Endothelial cell of umbilical vein (primary cell): ENCODE measurements around the gene IRF9. TPM values are rescaled to one million over a fixed set of nuclear protein-coding genes. Genes with fewer than 3 reads are reported as not detected.

Experiments used
- BruUV-seq: library from RNA; stranded (reverse); fragments of 400-500 nt; replicated peaks from 2 replicates; lab custom pipeline; 2021; lab: Mats Ljungman, UMichigan
- CTCF ChIA-PET: fragments of 300-600, 350-600 bp; sonication (Branson Sonifier 250); formaldehyde crosslinking; loops from one replicate; lab custom pipeline; 2021; ENCODE audit warnings: antibody characterized with exemption, inconsistent platforms; lab: Charles Lee
- POLR2A ChIA-PET: fragments of 300-600, 350-600 bp; sonication (Branson Sonifier 250); formaldehyde crosslinking; loops from one replicate; lab custom pipeline; 2021; ENCODE audit warnings: antibody characterized with exemption, inconsistent platforms; lab: Charles Lee
- DNase-seq: peaks from one replicate; pipeline ENCODE4 v3.0.0-alpha.2; 2011; ENCODE audit warnings: low read depth, low spot score
- FAIRE-seq: peaks from 2 replicates; lab custom pipeline; 2011; peaks lifted over from hg19 to GRCh38; lab: Jason Lieb, UNC
- H2AFZ ChIP-seq: 2 replicates; pipeline ENCODE4 v1.6.0; 2012; ENCODE audit warnings: low read depth, low read length, control low read depth, inconsistent platforms
- H3K27ac ChIP-seq: 2 replicates; pipeline ENCODE4 v1.5.1; 2011; ENCODE audit warnings: low read depth, mild to moderate bottlenecking, control low read depth, low read length, moderate library complexity; ENCODE audit not compliant: insufficient read depth
- H3K27me3 ChIP-seq, 2 experiments: 2 replicates each; pipeline versions ENCODE4 v1.6.0 to v1.6.1; 2011; ENCODE audit warnings: low read length in 2 of 2, mixed read lengths in 1 of 2; ENCODE audit not compliant: control insufficient read depth in 2 of 2, insufficient read depth in 2 of 2
- H3K36me3 ChIP-seq, 2 experiments: 2 replicates in 1 of 2; 3 replicates in 1 of 2; pipeline ENCODE4 v1.5.1; 2011; ENCODE audit warnings: low read length in 2 of 2, mild to moderate bottlenecking in 1 of 2, moderate library complexity in 1 of 2; ENCODE audit not compliant: control insufficient read depth in 2 of 2, insufficient read depth in 2 of 2; ENCODE audit errors: extremely low read depth in 1 of 2
- H3K4me1 ChIP-seq: 3 replicates; pipeline ENCODE4 v1.5.1; 2011; ENCODE audit warnings: mild to moderate bottlenecking, low read length; ENCODE audit not compliant: control insufficient read depth, insufficient read depth; ENCODE audit errors: extremely low read depth
- H3K4me2 ChIP-seq: 2 replicates; pipeline ENCODE4 v1.6.1; 2011; ENCODE audit warnings: low read length, control low read depth, mixed read lengths; ENCODE audit not compliant: insufficient read depth
- H3K4me3 ChIP-seq, 3 experiments: fragments of 200-600 bp in 1 of 3; sonication (generic), shearing (Covaris generic) in 1 of 3; replicated peaks in 1 of 3; 2 replicates each; pipeline ENCODE4 v1.5.1; 2011 to 2016; ENCODE audit warnings: control low read depth in 3 of 3, low read length in 3 of 3, mild to moderate bottlenecking in 2 of 3, inconsistent platforms in 1 of 3, low read depth in 1 of 3, moderate library complexity in 1 of 3; ENCODE audit not compliant: insufficient read depth in 1 of 3
- H3K79me2 ChIP-seq: 2 replicates; pipeline ENCODE4 v1.6.0; 2012; ENCODE audit warnings: low read length, inconsistent platforms; ENCODE audit not compliant: control insufficient read depth, insufficient read depth
- H3K9ac ChIP-seq: replicated peaks from 2 replicates; pipeline ENCODE3; 2011; ENCODE audit warnings: low read length, control low read depth; ENCODE audit not compliant: insufficient read depth; ENCODE audit errors: extremely low read depth
- H3K9me1 ChIP-seq: replicated peaks from 3 replicates; pipeline ENCODE4 v1.6.0; 2011; ENCODE audit warnings: mild to moderate bottlenecking, low read length; ENCODE audit not compliant: control insufficient read depth, insufficient read depth; ENCODE audit errors: extremely low read depth
- H3K9me3 ChIP-seq: replicated peaks from 2 replicates; pipeline ENCODE4 v1.5.1; 2012; ENCODE audit warnings: low read length, inconsistent platforms; ENCODE audit not compliant: control insufficient read depth, insufficient read depth
- H4K20me1 ChIP-seq: replicated peaks from 2 replicates; pipeline ENCODE3; 2011; ENCODE audit warnings: mild to moderate bottlenecking, low read length; ENCODE audit not compliant: control insufficient read depth, insufficient read depth; ENCODE audit errors: extremely low read depth
- CTCF ChIP-seq, 2 donors: IDR thresholded peaks; 1 replicate in 1 of 2; 2 replicates in 1 of 2; pipeline ENCODE4 v1.5.1; 2011; ENCODE audit warnings: low read length in 2 of 2, mild to moderate bottlenecking in 2 of 2, moderate library complexity in 2 of 2, control low read depth in 1 of 2, inconsistent platforms in 1 of 2, low read depth in 1 of 2; ENCODE audit not compliant: insufficient read depth in 1 of 2; ENCODE audit errors: extremely low read depth in 1 of 2
- EZH2 ChIP-seq: IDR thresholded peaks from 2 replicates; pipeline ENCODE4 v1.6.1; 2012; ENCODE audit warnings: borderline replicate concordance, low read depth, mild to moderate bottlenecking, moderate library complexity, low read length, inconsistent platforms; ENCODE audit not compliant: severe bottlenecking
- FOS ChIP-seq: IDR thresholded peaks from 2 replicates; pipeline ENCODE4 v1.6.1; 2011; ENCODE audit warnings: mild to moderate bottlenecking, low read length, moderate library complexity, borderline replicate concordance; ENCODE audit not compliant: insufficient read depth
- GATA2 ChIP-seq: IDR thresholded peaks from 2 replicates; pipeline ENCODE4 v1.7.0; 2011; ENCODE audit warnings: low read depth, mild to moderate bottlenecking, moderate library complexity, mixed read lengths, low read length; ENCODE audit not compliant: insufficient read length, insufficient read depth
- JUN ChIP-seq: IDR thresholded peaks from 2 replicates; pipeline ENCODE4 v1.6.1; 2011; ENCODE audit warnings: borderline replicate concordance, low read depth; ENCODE audit not compliant: insufficient read length, insufficient read depth
- MYC ChIP-seq: IDR thresholded peaks from one replicate; pipeline ENCODE4 v1.6.1; 2011; ENCODE audit warnings: mild to moderate bottlenecking, low read depth, low read length
- POLR2A ChIP-seq: IDR thresholded peaks from 2 replicates; pipeline ENCODE4 v1.6.1; 2012; ENCODE audit warnings: low read depth, mild to moderate bottlenecking, control low read depth, low read length
- POLR2AphosphoS5 ChIP-seq: IDR thresholded peaks from 2 replicates; pipeline ENCODE4 v1.6.1; 2012; ENCODE audit warnings: low read depth, mild to moderate bottlenecking, control low read depth, low read length, moderate library complexity; ENCODE audit not compliant: insufficient read depth
- dilution Hi-C: fragments of 300-500 bp; cut with MboI; formaldehyde crosslinking; loops from one replicate; pipeline ENCODE4 v1.15.0; 2019; ENCODE audit warnings: low sequenced_read_pairs; ENCODE audit not compliant: extremely low pct_ligation_motif_present
- intact Hi-C: fragments of 100-400 bp; cut with micrococcal nuclease; formaldehyde crosslinking; loops from one replicate; pipeline ENCODE4 v1.10.0; 2022
- polyA plus RNA-seq, 4 experiments: library from polyadenylated mRNA; depleted of rRNA in 3 of 4; stranded (reverse) in 3 of 4; unstranded in 1 of 4; fragments of >200 nt; gene quantifications; 2 replicates each; pipeline versions ENCODE4 v1.2.1 to v1.2.3, GENCODE V29; 2011 to 2012; ENCODE audit warnings: missing spikeins in 1 of 4
- total RNA-seq: library from RNA; stranded (reverse); gene quantifications from 2 replicates; pipeline ENCODE4 v1.2.3, GENCODE V29; 2021
- TF ChIP-seq, protein P1 (sequence below): IDR thresholded peaks from 2 replicates; pipeline ENCODE4 v1.6.1; 2011; ENCODE audit not compliant: insufficient read depth, insufficient read length

IRF9 gene
- total and polyA plus RNA-seq, 2 donors (not counting 3 experiments of a cell fraction or from before 2014, with no cell fraction given): 44.6 to 46.1 TPM

DNA sequence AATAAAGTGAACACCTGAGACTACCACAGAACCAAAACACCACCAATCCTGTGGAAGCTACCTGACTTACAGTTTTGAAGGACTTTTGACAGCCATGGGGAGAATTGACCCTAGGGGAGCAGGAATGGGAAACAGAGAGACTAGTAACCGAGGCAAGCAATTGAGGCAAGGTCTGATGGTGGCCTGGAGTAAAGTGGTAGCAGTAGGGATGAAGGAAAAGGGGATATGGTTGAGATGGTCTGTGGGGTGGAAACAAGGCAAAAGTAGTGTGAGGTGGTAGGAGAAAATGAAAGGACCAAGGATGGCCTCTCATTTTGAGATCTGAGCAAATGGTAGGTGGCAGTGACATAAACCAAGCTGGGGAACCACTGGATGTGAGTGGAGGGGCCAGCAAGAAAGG lies 4.2 kb upstream of the IRF9 start:
- Histone ChIP-seq H3K27me3 (no peaks in the 10 kb centered on the region), H3K9me3 (no peaks in the 10 kb centered on the region), H3K9ac (no peak overlapping the region), H3K9me1 (no peaks in the 10 kb centered on the region), H3K4me3 (no peak overlapping the region), H3K4me1 (peaks cover 10% of the 10 kb centered on the region), H4K20me1 (no peaks in the 10 kb centered on the region), H3K4me2 (no peak overlapping the region), H3K36me3 (peaks cover 25 to 42% of the 10 kb centered on the region in 2 experiments), H3K27ac (no peak overlapping the region), H3K79me2 (peaks cover 2% of the 10 kb centered on the region), H2AFZ (no peak overlapping the region)
- BruUV-seq: no TSS peak
- ChIA-PET CTCF (interaction anchor here (1.4 kb wide), 1 partner anchor 11 kb away, joined by 3 read pairs; the partner anchor contains the start of gene PSME2), POLR2A (no interaction called here)
- dilution Hi-C loops (no loop called here), intact Hi-C loops (no loop called here)
- FAIRE-seq (no peak), DNase-seq (no peak)
- no peak for TF ChIP-seq MYC

- Histone ChIP-seq H3K9me3 (no peaks in the 10 kb centered on the region), H3K27ac (no peak overlapping the region), H3K9me1 (no peaks in the 10 kb centered on the region), H3K4me2 (no peak overlapping the region), H3K79me2 (peaks cover 5% of the 10 kb centered on the region), H4K20me1 (no peaks in the 10 kb centered on the region), H3K27me3 (no peaks in the 10 kb centered on the region), H3K4me3 (no peak overlapping the region), H3K9ac (no peak overlapping the region), H2AFZ (no peak overlapping the region), H3K36me3 (peaks cover 25 to 41% of the 10 kb centered on the region in 2 experiments), H3K4me1 (peaks cover 15% of the 10 kb centered on the region)
- ChIA-PET POLR2A (no interaction called here), CTCF (interaction anchor here (1.4 kb wide), 1 partner anchor 11 kb away, joined by 3 read pairs; the partner anchor contains the start of gene PSME2)
- no TSS peak for BruUV-seq
- dilution Hi-C loops: no loop called here
- intact Hi-C loops: no loop called here
- TF ChIP-seq JUN: no peak
- TF ChIP-seq EZH2: no peak
- TF ChIP-seq FOS: no peak
- TF ChIP-seq, protein P1, sequence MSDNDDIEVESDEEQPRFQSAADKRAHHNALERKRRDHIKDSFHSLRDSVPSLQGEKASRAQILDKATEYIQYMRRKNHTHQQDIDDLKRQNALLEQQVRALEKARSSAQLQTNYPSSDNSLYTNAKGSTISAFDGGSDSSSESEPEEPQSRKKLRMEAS: no peak
- no peak for TF ChIP-seq CTCF (IDR thresholded peaks at IDR 0.05; ENCODE audit: extremely low read depth in 1 of 2, insufficient read depth in 1 of 2, low read depth in 1 of 2, low read length in 2 of 2)
- no peak for TF ChIP-seq POLR2A
- TF ChIP-seq MYC: no peak
- no peak for TF ChIP-seq POLR2AphosphoS5
- TF ChIP-seq GATA2: no peak
- DNase-seq (no peak), FAIRE-seq (no peak)
Observed at GRCh38 chr14:24157331-24157730, 3.7 kb upstream of the IRF9 start.
